ENCODE measurements around the gene ASIC4. TPM values are rescaled to one million over a fixed set of nuclear protein-coding genes. Genes with fewer than 3 reads are reported as not detected.

Gene ASIC4
- total and polyA plus RNA-seq, 2 of the 13 experiments (the other 11 are each of a cell fraction or from before 2014, with no cell fraction given): 0.03 TPM; not detected in 1

- no peak for TF ChIP-seq RNF219 (CRISPR knock-in tag; IDR thresholded peaks at IDR 0.05)
- TF ChIP-seq ZNF629 (CRISPR knock-in tag; conservative IDR thresholded peaks at IDR 0.05): peak; percentile 63
- TF ChIP-seq ZSCAN25 (CRISPR knock-in tag; IDR thresholded peaks at IDR 0.05): peak; percentile 88
- TF ChIP-seq ZMAT5 (CRISPR knock-in tag; IDR thresholded peaks at IDR 0.05; ENCODE audit: borderline replicate concordance, low read depth): no peak
- no peak for TF ChIP-seq ELK4 (CRISPR knock-in tag; IDR thresholded peaks at IDR 0.05; ENCODE audit: borderline replicate concordance)
- TF ChIP-seq TP53 (CRISPR knock-in tag; conservative IDR thresholded peaks at IDR 0.05): 0 out of 2 replicates have a peak, but pooled peaks have one; percentile 21
- no peak for TF ChIP-seq MATR3 (CRISPR knock-in tag; IDR thresholded peaks at IDR 0.05)
- peak; percentile 97 for TF ChIP-seq GATAD2A (CRISPR knock-in tag; IDR thresholded peaks at IDR 0.05)
- no peak; the same call in 1 of the 2 replicates for TF ChIP-seq NCOA1 (CRISPR knock-in tag; IDR thresholded peaks at IDR 0.05)
- no peak for TF ChIP-seq ZNF326 (CRISPR knock-in tag; IDR thresholded peaks at IDR 0.05; ENCODE audit: borderline replicate concordance)
- TF ChIP-seq ZNF430 (CRISPR knock-in tag; IDR thresholded peaks at IDR 0.05): peak; percentile 99
- no peak for TF ChIP-seq ZNF773 (CRISPR knock-in tag; IDR thresholded peaks at IDR 0.05; ENCODE audit: borderline replicate concordance)
- TF ChIP-seq ZNF160 (CRISPR knock-in tag; IDR thresholded peaks at IDR 0.05): peak; percentile 90
- no peak for TF ChIP-seq NONO (IDR thresholded peaks at IDR 0.05)
- peak; percentile 97 for TF ChIP-seq NONO (CRISPR knock-in tag; conservative IDR thresholded peaks at IDR 0.05)
- TF ChIP-seq ZNF253 (CRISPR knock-in tag; IDR thresholded peaks at IDR 0.05; ENCODE audit: borderline replicate concordance): 0 out of 2 replicates have a peak, but pooled peaks have one; percentile 67
- no peak; the same call in 1 of the 2 replicates for TF ChIP-seq ZNF20 (CRISPR knock-in tag; IDR thresholded peaks at IDR 0.05)
- TF ChIP-seq ZNF841 (CRISPR knock-in tag; IDR thresholded peaks at IDR 0.05; ENCODE audit: borderline replicate concordance): no peak
- TF ChIP-seq RELA (CRISPR knock-in tag; IDR thresholded peaks at IDR 0.05): peak; percentile 57; the same call in 1 of the 2 replicates
- TF ChIP-seq SNRNP70 (IDR thresholded peaks at IDR 0.05; ENCODE audit: low read depth, low read length): no peak
- TF ChIP-seq BRCA1 (CRISPR knock-in tag; IDR thresholded peaks at IDR 0.05): peak; percentile 76; the same call in 1 of the 2 replicates
- peak; percentile 48; the same call in 1 of the 2 replicates for TF ChIP-seq ARHGAP35 (CRISPR knock-in tag; IDR thresholded peaks at IDR 0.05; ENCODE audit: borderline replicate concordance)
- no peak for TF ChIP-seq ZBTB14 (CRISPR knock-in tag; IDR thresholded peaks at IDR 0.05)
- peak; percentile 79 for TF ChIP-seq POLR2AphosphoS5 (IDR thresholded peaks at IDR 0.05; ENCODE audit: low read depth, low read length)
- TF ChIP-seq HDAC1 (CRISPR knock-in tag; IDR thresholded peaks at IDR 0.05): peak; percentile 96
Observed at GRCh38 chr2:219576505-219577388, 62.5 kb downstream of the ASIC4 start (continued).

All from HepG2 (cell line).